Stimulated activated CD4-positive, alpha-beta T cell treated with anti-CD3 and anti-CD28 coated beads, Interleukin-12 subunit alpha, Interleukin-12 subunit beta, amount 100 ng/mL, for 4 hours (primary cell): ENCODE results near the gene UNC79.
"Not testable (repeated sequence)": the region's sequence is repeated elsewhere in the genome, so short reads cannot be mapped to it uniquely, and the experiment has no call there.

ENCODE experiments used
- DNase-seq: peaks from one replicate; pipeline ENCODE4 v3.0.0-alpha.2; 2020

Gene UNC79

DNA sequence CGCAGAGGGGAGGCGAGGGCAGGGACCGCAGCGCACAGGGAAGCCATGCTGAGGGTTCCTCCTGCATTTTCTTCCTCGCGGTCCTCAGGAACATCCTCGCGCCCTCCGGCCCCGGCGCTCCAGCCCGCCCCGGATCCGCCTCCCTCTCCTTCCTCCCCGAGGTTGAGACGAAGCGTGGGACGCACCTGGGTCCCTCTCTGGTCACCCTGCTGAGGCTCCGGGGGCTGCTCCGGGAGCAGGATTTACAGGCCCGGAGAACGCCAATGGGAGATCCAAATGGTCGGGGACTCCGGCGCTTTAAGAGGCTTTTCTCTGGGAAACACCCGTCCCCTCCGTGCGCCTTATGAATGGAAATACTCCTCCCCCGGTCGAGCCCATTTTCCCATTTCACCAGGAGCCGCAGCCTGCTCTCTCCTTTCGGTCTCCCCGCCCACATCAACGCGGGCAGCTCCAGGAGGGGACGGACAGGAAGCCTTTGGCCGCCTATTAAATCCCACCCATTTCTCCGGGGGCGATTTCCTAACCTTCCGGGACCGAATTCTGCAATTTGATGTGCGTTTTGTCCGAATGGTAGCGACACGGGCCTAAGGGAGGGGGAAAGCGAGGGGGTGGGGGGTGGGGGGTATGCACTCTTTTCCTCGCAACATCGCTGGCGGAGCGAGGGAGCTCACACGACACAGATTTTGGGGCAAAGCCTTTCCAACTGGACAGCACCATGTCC lies at the start of gene UNC79:
UNC79 (plus strand) TSS at position 625 of the 721 bp plus-strand sequence; CDS start at position 716, 91 bp downstream.
- no peak for DNase-seq

DNA sequence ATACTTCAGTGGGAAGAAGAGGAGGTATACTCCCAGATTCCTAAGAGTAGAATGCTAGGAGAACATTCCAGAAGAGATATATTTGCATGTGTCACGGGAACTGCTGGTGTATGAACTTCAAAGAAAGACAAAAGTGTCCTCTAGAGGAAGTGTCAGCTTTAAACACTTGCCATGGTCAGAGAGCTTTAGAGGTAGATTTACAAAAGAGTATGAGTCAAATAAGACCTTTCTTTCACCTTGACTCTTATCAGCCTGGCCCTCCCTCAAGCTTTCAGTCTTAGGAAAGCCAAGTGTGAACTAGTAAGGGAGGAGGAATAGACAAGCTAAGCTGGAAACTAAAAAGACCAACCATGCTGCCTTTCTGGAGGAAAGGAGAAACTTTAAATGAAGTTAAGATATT lies 49.1 kb upstream of the UNC79 start:
- no peak for DNase-seq

DNA sequence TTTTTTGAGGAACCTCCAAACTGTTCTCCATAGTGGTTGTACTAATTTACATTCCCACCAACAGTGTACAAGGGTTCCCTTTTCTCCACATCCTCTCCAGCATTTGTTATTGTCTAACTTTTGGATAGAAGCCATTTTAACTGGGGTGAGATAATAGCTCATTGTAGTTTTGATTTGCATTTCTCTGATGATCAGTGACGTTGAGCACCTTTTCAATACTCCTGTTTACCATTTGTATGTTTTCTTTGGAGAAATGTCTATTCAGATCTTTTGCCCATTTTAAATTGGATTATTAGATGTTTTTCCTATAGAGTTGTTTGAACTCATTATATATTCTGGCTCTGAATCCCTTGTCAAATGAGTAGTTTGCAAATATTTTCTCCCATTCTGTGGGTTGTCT lies 46.5 kb upstream of the UNC79 start:
- DNase-seq, result not testable (repeated sequence)

DNA sequence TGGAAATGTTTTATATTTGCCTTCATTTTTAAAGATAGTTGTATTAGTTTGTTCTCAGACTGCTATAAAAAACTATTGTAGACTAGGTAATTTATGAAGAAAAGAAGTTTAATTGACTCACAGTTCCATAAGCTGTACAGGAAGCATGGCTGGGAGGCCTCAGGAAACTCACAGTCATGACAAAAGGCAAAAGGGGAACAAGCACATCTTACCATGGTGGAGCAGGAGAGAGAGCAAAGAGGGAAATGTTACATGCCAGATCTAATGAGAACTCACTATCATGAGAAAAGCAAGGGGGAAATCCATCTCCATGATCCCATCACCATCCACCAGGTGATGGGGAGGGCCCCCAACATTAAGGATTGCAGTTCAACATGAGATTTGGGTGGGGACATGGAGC lies 35.5 kb upstream of the UNC79 start:
- DNase-seq, result no peak

DNA sequence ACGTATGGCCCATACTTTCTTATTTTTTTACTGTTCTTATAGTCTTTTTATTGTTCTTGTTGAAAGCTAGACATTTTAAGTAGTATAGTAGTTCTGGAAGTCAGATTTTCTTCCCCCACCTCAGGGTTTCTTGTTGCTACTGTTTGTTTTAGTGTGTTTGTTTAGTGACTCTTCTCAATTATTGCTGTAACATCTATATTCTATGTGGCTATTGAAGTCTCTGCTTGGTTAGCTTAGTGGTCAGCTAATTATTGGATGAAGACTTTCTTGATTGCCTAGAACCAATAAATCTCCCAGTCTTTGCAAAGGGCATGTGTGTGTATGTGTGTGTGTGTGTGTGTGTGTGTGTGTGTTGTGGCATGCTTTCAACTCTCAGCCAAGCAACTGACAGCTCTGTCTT lies 34.3 kb upstream of the UNC79 start:
- DNase-seq, result no peak

DNA sequence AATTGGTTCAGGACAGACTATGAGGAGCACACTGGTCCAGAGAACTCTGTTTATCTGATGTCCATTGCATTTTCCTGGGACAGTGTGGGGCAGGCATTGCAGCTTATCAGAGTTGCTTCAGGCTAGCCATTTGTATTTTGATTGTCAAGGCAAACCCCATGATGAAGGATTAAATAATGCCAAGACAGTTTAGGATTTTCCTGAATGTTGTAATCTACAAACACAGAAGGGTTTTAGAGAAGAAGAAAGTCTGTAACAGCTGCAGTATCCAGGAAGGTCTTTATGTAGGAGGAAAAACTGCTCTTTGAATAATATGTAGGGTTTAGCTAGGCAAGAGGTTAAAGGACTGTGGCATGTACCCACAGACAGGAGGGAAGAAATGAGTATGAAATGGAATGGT lies 32.2 kb upstream of the UNC79 start:
- DNase-seq, result no peak

DNA sequence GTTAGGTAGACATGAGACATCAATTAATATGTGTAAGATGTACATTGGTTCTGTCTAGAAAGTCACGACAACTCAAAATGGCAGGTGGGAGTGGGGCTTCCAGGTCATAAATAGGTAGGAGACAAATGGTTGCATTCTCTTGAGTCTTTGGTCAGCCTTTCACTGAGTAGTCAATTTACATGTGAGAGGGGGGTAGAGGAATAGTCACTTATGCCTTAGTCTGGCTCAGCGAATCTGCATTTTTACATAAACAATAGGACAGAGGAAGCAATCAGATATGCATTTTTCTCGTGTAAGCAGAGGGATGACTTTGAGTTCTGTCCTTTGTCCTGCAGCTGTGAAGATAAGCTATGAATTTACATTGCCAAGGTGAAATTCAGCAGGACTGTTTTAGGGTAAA lies 27.8 kb upstream of the UNC79 start:
- DNase-seq, result no peak

DNA sequence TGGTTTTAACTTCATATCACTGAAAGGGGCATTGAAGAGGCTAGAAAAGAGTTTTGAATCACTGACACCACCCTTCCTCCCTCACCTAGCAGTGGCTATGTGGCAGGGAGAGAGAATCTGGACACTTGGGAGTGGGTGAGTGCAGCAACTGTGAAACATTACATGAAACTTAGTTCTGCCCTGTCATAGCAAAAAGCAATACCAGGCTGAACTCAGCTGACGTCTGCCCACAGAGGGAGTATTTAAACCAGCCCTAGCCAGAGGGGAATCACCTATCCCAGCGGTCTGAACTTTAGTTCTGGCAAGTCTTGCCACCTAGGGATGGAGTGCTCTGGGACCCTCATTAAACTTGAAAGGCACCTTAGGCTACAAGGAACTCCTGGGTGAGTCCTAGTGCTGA lies 20.7 kb upstream of the UNC79 start:
- DNase-seq, result no peak

DNA sequence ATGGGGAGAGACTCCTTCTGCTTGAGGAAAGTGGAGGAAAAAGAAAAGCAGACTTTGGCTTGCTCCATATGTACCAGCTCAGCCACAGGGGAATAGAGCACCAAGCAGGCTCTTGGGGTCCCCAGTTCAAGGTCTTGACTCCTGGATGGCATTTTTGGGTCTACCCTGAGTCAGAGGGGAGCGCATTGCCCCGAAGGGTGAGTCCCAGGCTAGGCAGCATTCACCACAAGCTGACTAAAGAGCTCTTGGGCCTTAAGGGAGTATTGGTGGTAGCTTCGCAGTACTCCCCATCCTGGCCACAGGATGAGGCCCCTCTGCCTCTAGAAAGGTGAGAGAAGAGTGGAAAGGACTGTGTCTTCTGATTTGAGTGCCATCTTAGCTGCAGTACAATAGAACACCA lies 19.8 kb upstream of the UNC79 start:
- no peak for DNase-seq

DNA sequence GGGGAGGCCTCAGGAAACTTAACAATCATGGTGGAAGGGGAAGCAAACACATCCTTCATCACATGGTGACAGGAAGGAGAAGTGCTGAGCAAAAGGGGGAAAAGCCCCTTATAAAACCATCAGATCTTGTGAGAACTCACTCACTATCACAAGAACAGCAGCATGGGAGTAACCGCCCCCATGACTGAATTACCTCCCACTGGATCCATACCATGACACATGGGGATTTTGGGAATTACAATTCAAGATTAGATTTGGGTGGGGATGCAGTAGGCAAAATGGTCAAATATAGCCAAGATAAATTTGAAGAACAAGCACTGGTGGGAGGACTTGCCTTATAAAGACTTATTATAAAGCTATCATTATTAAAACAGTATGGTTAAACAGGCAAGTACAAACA lies 5.6 kb upstream of the UNC79 start:
- DNase-seq, result not testable (repeated sequence)

DNA sequence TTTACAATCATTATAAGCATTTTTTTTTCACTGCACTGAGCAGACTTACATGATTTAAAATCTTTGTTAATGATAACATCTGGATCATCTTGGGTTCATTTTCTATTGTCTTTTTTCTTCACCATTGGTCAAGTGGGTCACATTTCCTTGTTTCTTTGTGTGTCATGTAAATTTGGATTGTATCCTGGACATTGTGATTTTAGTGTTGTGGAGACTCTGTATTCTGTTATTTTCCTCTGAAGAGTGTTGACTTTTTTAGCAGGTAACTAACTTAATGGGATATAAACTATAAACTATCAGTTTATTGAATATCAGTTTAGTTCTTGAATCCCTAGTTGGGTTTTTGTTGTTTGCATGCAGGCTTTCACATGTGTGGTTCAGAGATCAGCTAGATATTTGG lies 4.0 kb upstream of the UNC79 start:
- DNase-seq, result no peak

DNA sequence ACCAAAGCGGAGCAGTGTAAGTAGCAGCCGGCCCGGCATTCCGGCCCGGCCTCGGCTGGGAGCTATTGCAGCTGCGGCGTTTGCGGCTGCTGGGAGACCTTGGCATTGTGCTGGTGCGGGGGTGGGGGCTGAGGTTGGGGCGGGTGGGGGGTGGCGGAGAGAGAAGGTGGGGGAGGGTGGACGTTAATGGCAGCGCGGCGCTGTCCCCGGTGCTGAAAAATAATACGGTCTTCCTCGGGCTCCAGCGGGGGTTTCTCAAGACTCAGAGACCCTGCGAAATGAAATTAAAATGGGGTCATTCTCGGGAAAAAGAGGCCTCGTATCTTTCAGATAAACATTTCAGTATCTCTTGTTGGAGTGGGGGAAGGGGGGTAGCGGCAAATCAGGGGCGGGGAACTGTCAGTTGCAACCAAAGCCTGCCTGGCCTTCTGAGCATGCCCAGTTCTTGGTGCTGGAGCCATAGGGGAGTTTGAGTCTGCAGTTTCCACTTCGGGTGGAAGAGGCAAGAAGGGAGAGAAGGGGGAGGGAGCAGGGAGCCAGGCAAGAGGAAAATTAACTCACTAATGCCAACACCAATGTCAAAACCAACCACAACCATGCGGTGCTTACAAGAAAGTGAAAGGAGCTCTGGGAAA lies 414 bp downstream of the UNC79 start:
- no peak for DNase-seq

DNA sequence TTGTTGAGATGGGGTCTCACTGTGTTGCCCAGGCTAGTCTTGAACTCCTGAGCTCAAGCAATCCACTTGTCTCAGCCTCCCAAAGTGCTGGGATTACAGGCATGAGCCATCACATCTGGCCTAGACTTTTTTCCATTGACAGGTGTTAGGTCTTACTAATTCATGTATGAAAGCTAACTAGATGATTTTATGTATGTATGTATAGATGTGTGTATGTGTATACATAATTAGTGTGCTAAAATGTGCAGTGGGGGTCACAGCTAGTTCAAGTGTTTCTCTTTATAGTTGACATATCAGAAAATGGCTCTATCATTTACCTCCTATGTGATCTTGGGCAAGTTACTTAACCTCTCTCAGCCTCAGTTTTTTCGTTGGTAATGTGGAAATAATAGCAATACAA lies 23.5 kb downstream of the UNC79 start:
- no peak for DNase-seq

DNA sequence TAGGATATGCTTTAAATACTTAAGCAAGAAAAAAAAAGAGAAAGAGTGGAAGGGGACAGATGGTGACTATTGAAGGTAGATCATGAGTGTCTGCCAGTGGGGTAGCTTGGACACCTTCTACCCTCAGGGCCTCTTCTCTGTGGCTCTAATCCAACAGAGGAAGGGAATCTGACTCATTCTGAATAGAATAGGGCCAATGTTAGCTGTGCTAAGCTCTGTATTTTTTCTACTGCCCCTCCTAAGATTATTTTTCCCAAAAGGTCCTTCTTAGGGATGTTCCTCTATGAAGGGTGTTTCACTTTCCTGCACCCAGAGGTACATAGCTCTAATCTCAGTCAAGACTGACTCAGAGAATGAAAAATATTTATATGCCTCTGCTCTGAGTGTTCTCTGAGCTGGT lies 25.6 kb downstream of the UNC79 start:
- no peak for DNase-seq

DNA sequence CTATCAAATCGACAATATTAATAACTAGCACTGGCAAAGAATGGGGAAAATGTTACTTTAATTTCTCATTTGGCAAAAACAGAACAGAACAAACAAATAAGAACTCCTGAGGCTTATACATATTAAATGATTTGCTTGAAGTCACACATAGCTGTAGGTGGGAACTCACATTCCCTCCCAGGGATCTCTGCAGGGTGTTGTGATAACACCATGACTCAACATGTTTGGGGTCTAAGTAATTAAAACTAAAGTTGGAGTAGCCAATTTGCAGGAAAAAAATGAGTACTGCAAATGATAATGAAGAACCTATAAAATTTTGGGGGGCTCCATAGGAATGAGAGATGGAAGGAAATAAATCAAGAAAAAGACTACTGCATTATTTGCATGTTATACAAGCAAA lies 27.5 kb downstream of the UNC79 start:
- no peak for DNase-seq

DNA sequence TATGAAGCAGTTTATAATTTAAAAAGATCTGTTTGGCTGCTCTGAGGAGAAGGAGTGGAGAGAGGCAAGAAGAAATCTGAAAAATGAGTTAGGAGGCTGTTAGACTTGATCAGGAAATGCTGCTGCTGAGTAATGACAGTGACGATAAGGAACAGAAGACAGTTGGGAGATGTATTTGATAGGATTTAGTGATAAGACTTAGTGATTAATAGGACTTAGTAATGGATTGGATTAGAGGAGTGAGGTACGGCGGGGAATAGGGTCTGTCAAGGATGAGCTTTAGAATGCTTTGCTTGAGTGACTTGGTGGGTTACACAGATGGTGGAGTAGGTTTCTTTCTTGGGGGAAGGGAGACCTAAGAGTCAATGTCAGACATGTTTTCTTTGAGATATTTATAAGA lies 31.7 kb downstream of the UNC79 start:
- DNase-seq, result no peak

DNA sequence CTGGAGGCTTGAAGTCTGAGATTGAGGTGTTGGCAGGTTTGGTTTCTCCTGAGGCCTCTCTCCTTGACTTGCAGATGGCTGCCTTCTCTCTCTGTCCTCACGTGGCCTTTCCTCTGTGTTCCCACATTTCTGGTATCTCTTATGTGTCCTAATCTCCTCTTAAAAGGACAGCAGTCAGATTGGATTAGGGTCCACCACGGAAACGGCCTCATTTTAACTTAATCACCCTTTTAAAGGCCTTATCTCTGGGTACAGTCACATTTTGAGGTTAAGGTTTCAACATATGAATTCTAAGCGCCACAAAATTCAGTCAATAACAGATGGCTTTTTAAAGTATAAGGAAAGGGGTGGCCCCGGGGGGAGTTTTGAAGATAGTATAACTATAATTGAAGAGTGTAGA lies 33.5 kb downstream of the UNC79 start:
- DNase-seq, result no peak

DNA sequence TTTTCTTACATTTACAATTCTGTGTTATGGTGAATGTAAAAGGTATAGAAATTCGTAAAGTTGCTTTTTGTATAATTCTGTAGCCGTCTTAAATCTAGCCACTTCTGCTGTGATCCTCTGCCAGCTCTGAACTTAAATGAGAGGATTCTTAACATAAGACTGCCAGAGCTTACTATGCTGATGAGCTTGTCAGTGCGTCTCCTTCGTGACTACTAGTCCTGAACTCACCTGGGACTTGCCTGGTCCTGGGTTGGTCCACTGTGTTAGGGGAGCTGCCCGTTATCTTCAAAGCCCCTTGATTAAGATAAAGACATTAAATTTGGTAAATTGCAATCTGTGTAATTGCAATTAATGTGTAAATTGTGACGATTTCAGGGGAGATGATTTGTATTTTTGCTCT lies 44.7 kb downstream of the UNC79 start:
- DNase-seq, result no peak

DNA sequence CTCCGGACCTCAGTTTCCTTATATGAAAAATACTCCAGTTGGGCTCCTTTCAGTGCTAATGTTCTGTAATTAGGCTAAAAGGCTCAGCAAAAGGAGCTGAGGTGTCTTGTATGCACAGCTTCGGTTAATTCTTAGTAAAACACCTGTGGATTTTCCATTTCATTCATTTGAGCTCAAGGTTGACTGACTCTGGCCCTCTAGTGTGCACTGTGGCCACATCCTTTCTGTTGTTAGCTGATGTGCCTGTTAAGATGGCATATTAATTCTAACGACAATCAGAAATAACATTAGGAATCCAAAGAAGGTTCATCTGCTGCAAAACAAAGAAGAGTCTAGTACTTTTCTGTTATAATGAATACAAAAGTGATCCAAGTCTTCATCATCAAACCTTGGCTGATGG lies 45.6 kb downstream of the UNC79 start:
- no peak for DNase-seq

DNA sequence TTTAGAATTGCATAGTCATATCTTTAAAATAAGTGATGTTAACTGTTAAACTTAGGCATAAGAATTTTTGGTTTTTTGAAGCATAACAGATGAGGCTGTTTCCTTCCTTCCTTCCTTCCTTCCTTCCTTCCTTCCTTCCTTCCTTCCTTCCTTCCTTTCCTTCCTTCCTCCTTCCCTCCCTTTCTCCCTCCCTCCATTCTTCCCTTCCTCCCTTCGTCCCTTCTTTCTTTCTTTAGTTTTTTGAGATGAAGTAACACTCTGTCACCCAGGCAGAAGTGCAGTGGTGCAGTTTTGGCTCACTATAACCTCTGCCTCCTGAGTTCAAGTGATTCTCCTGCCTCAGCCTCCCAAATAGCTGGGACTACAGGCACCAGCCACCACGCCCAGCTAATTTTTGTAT lies 48.3 kb downstream of the UNC79 start:
- DNase-seq, result not testable (repeated sequence)

DNA sequence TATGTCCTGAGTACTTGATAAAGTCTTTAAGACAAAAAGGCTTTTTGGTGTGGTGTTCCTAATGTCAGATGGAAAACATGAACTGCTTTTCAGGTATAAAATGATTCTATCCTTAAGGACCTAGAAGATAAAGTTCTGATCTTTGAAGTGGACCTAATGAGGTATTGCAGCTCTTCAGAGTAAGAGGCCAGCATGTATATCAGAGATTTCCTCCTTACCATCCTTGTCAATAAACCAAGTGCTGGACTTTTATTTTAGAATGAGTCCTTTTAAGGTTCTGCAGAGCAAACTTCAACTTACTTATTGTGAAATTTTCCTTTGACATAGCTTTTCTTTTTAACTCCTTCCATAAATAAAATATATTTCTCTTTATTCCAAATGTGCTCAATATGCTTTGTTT lies 50.1 kb downstream of the UNC79 start:
- no peak for DNase-seq

DNA sequence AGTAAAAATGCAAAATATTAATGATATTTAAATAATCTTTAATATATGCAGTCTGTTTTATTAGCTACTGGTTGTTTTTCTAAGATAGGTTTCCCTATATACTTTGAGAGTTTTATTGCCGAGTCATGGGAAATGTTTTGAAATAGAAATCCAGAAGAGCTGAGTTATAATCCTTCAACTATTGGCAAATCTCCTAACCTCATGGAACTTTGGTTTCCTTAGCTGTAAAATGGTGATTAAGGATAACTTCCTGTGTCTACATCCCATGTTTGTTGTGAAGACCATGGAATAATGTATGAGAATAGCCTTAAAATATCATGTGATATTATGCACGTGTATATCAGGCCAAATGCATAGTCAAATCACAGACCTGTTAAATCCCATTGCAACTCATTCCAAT lies 51.0 kb downstream of the UNC79 start:
- DNase-seq, result no peak

DNA sequence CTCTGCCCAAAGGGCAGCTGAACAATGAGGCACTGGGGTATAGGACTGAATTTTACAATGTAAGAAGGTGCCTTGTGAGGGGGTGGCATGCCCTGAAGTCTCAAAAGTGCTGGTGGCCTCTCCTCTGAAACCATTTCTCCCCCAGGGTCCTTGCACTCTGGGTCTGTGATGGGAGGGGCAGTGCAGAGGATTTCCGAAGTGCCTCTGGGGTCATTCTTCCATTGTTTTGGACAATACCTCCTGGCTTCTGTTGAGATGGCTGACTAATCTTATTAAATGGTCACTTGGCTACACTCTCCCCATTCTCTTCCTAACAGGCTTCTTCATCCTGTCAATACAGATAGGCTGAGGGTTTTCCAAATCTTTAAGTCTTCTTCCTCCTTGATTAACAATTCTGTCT lies 59.3 kb downstream of the UNC79 start:
- no peak for DNase-seq

DNA sequence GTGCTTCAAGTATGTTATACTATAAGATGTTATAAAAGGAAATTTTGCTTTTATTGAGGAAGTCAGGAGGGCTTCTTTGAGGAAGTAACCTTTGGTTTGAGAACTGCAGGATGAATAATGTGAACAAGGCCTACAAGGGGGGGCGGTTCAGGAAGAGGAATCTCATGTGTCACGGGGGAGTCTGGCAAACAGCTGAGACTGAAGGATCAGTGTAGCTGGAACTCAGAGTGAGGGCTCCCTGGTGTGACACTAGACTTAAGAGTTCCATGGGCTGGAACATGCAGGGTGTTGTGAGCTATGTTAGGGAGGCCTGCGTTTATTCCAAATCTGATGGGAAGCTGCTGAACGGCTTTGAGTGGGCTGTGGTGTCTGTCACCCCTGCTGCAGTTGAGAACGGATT lies 62.3 kb downstream of the UNC79 start:
- no peak for DNase-seq

DNA sequence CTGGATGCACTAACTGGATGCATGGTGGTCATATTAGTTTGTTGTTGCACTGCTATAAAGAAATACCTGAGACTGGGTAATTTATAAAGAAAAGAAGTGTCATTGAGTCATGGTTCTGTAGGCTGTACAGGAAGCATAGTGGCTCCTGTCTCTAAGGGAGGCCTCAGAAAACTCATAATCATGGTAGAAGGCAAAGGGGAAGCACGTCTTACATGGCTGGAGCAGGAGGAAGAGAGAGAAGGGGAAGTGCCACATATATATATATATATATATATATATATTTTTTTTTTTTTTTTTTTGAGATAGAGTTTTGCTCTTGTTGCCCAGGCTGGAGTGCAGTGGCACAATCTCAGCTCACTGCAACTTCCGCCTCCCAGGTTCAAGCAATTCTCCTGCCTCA lies 62.9 kb downstream of the UNC79 start:
- DNase-seq, result not testable (repeated sequence)
